Fibroblast of skin of right quadriceps (primary cell): ENCODE measurements around the gene BCL2L13.
"Not testable (repeated sequence)": the region's sequence is repeated elsewhere in the genome, so short reads cannot be mapped to it uniquely, and the experiment has no call there.

Experiments
- DNase-seq: peaks from one replicate; pipeline ENCODE4 v3.0.0-alpha.2; 2013

BCL2L13 gene

DNA sequence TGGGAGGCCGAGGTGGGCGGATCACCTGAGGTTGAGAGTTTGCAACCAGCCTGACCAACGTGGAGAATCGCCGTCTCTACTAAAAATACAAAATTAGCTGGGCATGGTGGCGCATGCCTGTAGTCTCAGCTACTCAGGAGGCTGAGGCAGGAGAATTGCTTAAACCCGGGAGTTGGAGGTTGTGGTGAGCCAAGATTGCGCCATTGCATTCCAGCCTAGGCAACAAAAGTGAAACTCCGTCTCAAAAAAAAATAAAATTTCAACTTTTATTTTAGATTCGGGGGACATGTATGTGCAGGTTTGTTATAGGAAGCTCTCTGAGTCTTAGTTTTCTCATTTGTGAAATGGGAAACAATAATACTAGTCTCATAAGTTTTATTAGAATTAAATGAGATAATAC is 58.6 kb downstream of the BCL2L13 start:
- DNase-seq = not testable (repeated sequence)

DNA sequence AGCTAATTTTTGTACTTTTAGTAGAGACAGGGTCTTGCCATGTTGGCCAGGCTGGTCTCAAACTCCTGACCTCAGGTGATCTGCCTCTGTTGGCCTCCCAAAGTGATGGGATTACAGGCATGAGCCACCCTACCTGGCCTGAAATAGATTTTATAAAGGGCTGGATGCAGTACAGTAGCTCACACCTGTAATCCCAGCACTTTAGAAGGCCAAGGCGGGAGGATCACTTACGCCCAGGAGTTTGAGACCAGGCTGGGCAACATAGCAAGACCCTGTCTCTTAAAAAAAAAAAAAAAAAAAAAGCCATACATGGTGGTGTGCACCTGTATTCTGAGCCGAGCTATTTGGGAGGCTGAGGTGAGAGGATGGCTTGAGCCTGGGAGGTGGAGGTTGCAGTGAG is 59.7 kb downstream of the BCL2L13 start:
- DNase-seq = not testable (repeated sequence)

DNA sequence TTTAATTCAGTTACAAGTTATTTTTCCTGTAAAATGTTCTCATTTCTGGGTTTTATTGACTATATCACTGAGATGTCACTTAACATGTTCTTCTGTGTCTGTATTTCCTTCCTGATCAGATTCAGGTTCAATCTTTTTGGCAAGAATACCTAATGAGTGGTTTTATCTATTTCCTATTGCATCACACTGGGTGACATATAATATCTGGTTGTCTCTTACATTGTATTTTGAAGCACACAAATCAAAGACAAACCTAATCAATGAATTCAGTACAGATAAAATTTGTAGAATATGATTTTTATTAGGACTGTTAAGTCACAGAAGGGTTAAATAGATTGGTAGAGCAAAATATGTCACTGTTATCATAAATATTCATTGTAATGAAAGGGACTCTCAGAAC is 60.4 kb downstream of the BCL2L13 start:
- no peak for DNase-seq

DNA sequence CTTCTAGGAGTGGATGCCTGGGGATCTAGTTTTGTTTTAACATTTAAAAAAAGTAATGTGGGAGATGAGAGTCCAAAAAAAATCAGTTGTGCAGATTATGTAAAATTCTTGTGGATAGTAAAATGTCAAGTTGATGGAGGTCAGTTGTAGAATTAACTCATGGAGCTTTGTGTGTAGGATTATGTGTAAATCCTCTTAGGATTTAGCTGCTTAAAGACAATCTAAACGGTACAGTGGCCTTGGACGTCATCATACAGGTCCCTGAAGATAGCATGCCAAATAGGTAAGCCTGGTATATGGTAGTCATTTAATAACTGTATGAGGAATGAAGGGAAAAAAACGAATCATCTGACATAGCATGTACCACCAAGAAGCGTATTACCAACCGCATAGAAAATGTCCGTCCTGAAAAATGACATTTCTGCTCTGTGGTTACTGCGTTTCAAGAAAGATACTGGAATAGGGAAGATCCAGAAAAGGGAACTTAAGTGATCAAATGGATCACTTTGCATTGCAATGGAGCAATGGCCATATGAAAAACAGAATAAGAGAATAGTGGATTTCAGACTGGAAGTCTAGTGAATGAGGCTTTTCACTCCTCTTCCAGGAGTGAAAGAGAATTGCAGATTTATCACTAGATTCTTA is 61.3 kb downstream of the BCL2L13 start:
- DNase-seq = no peak

DNA sequence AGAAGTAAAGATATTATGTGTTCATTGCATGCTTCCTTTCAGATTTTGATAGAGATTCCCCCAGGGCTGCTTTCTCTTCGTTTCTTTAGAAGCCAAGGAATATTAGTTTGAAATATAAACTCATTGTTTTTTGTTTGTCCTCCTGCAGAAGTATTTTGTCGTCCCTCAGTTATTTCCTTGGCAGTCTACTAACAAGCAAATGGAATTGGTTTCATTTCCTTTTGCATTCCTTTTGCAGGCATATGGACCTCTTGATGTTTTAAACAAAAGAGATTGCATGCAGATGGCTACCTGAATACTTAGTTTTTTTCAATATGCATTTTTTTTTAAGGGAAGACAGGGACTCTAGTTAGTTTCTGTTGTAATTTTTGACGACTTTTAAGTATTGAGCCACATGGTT is 62.2 kb downstream of the BCL2L13 start:
- no peak for DNase-seq

DNA sequence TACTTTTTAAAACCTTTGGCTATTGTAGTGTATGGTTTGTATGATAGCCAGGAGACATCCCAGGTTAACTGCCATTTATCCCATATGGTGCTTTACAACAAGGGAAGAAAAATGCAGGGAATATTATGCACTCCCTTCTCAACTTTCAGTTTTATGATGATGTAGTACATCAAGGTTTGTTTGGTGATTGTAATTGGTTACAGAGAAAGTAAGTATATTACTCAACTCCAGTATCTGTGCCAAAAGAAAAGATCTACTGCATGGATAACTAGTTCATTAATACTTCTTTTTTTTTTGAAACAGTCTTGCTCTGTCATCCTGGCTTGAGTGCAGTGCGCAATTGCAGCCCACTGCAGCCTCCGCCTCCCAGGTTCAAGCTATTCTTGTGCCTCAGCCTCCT is 65.3 kb downstream of the BCL2L13 start:
- no peak for DNase-seq

DNA sequence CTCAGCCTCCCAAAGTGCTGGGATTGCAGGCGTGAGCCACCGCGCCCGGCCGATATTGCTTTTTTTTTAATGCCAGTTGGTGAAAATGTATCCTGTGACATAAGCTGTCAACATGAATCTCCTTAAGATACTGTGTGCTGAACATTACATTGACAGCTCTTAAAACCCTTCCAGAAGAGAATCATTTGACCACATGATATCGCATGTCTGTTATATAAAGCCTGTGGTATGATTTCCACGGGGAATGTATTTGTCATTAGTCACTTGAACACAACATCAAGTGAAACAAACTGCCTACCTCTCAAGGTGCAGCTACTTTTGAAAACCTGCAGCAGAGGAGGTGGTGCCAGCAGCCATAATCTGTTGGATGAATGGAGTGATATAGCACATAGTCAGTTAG is 67.0 kb downstream of the BCL2L13 start:
- no peak for DNase-seq

DNA sequence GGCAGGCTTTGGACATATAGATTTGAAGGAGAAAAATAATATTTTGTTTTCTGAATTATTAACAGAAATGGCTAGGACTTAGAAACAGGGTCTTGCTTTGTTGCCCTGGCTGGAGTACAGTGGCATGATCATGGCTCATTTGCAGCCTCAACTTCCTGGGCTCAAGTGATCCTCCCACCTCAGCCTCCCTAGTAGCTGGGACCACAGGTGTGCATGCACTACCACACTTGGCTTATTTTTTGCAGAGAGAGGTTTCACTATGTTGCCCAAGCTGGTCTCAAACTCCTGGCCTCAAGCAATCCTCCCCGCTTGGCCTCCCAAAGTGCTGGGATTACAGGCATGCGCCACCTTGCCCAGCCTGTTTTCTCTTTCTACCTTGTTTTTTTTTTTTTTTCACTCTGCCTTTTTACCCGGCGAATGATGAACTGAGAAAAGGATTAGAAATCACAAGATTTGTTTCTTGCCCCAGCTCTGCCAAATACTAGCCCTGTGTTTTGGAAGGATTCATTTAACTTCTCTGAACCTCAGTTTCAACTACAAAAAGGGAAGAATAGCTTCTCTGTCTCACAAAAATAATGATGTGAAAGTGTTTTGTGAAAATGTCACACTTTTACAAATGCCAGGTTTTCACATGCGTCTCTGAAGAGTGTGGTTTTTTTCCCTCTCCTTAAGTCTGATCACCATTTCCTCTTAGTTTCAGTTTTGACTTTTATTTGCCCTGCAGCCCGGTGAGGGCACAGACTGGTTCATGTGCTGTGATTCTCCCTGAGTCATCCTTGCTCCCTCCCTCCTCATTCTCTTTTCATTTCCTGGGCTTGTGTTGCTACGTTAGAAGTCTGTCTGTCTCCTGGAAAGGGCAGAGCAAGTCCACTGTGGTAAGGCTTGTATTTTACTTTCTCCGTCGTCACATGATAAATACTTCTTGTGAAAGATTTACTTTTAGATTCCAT is 67.7 kb downstream of the BCL2L13 start:
- peak; percentile 85 for DNase-seq

DNA sequence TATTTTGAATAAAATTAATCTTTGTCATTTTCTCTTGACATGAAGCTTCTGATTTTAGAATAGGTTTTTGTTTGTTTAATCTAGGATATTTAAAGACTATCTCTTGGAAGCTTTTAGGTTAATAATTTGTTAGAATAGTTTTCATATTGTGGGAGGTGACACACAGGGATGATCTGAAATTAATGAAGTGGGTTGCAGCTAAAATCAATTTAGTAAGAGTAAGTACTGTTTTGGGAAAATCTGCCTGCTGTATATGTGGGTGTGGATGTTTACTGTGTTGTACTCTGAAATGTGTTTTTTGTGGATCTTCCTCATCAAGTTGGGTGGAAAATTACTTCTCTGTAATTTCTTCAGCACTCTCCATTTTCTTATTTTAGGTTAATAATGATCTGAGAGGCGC is 68.4 kb downstream of the BCL2L13 start:
- no peak for DNase-seq

DNA sequence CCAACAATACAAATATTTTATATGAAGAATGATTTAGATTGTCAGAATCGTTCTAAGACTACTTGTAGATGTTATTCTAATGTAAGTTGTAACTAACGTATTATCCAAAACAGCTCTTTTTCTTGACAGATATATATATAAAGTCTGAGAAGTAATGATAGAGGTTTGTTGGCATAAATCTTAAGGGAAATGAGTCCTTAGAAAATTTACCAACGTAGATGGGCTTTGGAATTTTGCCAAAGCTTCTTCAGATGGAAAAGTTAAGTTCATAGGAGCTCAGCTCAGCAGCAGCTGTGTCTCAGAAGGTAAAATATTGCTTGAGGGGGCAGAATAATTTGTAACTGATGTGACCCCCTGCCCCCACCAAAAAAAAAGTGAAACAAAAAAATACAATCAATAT is 69.0 kb downstream of the BCL2L13 start:
- DNase-seq = no peak

DNA sequence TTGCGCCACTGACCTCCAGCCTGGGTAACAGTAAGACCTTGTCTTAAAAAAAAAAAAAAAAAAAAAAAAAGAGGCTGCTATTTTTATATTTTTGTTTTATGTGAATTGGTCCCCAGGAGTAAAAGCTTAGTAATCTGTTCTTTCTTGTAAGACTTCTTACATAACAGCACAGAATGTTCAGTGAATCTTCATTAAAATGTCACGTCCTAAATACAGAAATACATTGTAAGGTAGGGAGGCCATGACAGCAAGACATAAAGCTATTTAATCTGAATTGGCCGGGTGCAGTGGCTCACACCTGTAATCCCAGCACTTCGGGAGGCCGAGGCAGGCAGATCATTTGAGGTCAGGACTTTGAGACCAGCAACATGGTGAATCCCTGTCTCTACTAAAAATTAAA is 71.5 kb downstream of the BCL2L13 start:
- DNase-seq = no peak

DNA sequence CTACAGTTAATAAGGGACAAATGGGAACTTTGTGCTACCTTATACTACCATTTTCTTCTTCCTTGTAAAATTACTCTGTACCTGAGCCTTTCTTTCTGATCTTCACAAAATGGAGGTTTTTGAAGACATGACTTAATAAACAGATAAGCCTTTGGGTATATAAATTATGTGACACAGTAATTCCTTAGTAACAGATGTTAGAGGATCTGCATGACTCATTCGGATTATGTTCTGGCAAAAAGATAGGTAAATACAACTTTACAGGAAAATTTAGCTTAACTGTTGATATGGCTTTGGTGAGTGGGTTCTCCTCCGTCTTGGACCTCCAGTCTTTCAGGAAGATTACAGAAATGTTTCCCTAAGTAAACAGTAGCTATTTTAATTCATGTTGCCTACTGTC is 73.9 kb downstream of the BCL2L13 start:
- DNase-seq = peak; percentile 20

DNA sequence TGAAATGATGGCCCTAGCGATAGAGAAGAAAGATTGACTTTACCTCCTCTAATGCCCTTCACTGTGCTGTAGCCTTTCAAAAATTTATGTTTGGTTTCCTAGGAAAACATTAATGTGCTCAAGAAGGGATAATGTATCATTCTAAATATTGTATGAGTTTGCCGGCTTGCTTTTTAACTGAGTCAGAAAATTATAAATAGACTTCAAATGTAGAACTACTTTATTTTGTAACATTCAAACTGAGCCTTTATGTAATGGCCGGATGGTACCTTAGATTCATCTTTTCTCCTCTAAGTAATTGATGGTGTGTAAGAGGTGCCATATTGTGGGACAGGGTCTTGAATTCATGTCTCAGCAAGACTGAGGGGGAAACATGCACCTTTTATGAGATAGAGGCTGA is 78.0 kb downstream of the BCL2L13 start:
- DNase-seq = no peak

DNA sequence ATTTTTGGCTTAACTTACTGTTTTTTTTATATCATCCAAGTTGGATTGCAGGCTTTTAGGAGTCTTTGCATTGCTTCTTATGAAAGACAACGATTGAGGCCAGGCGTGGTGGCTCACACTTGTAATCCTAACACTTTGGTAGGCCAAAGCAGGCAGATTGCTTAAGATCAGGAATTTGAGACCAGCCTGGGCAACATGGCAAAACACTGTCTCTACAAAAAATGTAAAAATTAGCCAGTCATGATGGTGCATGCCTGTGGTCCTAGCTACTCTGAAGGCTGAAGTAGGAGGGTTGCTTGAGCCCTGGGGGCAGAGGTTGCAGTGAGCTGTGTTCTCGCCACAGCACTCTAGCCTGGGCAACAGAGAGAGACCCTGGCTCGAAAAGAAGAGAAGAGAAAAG is 79.2 kb downstream of the BCL2L13 start:
- peak; percentile 14 for DNase-seq

DNA sequence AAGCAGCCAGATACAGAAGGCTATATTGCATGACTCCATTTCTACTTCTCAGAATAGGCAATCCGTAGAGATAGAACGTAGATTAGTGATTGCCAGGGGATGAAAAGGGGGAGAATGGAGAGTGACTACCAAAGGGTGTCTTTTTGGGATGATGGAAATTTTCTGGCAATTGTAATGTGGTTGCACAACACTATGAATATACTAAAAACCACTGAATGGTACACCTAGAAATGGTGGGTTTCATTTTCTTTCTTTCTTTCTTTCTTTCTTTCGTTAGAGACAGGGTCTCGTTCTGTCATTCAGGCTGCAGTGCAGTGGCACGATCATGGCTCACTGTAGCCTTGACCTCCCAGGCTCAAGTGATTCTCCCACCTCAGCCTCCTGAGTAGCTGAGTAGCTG is 81.4 kb downstream of the BCL2L13 start:
- DNase-seq = no peak

DNA sequence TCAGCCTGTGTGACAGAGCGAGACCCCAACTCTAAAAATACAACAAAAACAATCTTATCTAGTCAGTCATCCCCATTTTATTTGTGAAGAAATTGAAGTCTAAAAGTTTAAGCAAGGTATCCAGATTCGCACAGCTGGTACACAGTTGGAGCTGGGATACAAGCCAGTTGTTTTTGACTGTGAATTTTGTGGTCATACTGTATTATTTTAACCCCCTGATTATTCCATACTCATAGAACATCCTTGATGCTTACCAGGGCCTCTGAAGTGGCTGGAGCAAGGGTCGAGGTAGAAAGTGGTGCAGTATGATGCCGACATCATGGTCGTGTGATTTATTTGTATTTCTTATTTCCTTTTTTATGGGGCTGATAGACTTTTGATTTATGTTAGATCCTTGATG is 85.7 kb downstream of the BCL2L13 start:
- DNase-seq = no peak

DNA sequence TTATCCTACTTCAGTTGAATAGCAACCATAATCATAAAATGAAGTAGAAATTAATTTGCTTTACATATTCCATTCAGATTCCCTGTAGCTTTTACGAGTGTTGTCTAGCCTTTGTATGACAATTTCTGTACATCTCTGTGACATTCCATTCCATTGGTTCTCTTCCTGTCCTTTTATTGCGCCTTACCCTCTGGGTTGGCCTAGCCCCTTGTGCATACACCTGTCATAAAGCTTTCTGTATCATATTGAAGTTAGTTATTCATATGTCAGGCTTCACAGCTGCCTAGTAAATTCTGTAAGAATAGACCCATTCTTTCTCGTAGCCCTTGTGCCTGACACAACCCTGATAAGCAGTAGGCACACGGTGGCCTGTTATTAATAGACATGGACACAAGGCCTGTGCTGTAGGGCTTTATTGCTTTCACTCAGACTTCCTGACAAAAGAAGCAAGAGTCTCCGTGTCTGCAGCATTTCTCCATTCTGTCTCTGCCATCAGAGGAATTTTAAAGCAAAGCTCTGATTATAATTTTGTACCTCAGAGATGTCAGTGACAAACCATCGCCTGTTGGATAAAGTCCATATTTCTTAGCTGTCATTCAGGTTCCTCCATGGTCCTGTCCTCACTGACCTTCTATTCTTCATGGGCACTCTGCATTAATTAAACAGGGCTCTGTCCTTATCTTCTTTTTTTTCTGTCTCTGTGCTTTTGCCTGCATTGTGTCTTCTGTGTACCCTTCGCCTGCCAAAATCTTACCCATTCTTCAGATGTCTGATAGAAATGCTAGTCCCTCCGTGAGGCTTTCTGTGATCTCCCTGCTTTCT is 86.3 kb downstream of the BCL2L13 start:
- no peak for DNase-seq

DNA sequence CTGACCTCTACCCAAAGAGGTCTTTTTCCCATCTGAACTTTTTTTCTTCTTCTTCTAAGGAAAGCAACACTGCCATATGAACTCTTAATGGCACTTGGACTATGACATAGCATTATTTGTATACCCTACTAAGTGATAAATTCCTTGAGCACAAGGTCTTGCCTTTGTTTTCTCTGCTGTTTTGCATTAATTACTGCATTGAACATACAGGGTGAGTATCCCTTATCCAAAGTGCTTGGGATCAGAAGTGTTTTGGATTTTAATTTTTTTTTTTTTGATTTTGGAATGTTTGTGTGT is 86.9 kb downstream of the BCL2L13 start:
- no peak for DNase-seq

DNA sequence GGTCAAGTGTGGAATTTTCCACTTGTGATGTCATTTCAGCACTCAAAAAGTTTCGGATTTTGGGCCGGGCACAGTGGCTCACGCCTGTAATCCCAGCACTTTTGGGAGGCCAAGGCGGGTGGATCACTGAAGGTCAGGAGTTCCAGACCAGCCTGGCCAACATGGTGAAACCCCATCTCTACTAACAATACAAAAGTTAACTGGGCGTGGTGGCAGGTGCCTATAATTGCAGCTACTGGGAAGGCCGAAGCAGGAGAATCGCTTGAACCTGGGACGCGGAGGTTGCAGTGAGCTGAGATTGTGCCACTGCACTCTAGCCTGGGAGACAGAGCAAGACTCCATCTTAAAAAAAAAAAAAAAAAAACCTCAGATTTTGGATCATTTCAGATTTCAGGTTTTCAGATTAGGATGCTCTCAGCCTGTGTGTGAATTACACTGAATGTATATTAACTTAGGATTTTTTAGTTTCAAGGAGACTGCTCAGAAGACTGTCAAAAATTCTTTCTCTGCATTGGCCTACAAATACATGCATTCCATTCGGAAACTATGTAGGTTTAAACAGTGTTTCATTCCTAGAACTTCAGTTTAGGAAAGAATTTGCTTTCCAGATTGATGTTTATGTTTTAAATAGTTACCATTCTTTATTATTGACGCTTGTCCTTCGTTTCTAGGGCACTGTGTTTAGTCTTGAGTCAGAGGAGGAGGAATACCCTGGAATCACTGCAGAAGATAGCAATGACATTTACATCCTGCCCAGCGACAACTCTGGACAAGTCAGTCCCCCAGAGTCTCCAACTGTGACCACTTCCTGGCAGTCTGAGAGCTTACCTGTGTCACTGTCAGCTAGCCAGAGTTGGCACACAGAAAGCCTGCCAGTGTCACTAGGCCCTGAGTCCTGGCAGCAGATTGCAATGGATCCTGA is 87.7 kb downstream of the BCL2L13 start:
- DNase-seq = peak; percentile 40

DNA sequence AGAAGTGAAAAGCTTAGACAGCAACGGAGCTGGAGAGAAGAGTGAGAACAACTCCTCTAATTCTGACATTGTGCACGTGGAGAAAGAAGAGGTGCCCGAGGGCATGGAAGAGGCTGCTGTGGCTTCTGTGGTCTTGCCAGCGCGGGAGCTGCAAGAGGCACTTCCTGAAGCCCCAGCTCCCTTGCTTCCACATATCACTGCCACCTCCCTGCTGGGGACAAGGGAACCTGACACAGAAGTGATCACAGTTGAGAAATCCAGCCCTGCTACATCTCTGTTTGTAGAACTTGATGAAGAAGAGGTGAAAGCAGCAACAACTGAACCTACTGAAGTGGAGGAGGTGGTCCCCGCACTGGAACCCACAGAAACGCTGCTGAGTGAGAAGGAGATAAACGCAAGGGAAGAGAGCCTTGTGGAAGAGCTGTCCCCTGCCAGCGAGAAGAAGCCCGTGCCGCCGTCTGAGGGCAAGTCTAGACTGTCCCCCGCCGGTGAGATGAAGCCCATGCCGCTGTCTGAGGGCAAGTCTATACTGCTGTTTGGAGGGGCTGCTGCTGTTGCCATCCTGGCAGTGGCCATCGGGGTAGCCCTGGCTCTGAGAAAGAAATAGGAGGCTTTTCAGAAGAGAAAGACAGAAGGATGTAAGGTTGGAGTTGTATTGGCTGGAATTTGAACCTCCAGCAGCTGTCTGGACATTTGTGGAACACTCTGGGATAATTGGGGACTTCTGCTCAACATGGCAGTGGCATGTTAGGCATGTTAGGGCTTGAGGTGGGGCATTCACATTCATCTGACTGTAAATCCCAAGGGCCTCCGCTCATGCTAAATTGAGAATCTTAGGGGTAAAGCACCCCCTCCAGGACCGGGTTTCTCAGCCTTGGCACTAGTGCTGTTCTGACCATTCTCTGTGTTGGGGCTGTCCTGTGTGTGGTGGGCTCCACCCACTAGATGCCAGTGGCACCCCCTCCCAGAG is 88.7 kb downstream of the BCL2L13 start:
- DNase-seq = no peak

DNA sequence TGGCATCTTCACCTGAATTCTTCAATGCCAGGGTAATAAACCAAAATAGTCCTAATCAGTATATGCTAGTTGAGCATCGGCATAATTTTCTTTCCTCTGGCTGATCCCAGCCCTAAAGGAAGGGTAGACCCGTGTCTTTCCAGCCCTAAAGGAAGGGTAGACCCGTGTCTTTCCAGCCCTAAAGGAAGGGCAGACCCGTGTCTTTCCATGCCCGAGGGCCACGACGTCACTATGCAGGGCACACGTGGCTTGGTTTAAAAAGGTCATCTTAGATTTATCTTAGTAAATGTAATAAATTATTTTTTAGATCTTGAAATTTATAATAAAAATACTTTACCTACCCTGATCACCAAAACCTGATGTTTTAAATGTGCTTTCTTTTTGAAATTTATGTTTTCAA is 90.2 kb downstream of the BCL2L13 start:
- DNase-seq = no peak
